Prostate gland (tissue), 2 donors: ENCODE data around the gene ARHGEF28. TPM values are rescaled to one million over a fixed set of nuclear protein-coding genes. Genes with fewer than 3 reads are reported as not detected.

Source experiments
- DNase-seq: peaks from one replicate; pipeline ENCODE4 v3.0.0-alpha.2; 2019; ENCODE audit warnings: low spot score
- H3K27ac ChIP-seq, 2 donors: fragments of 200-600 bp; sonication (generic); 2 replicates each; pipeline ENCODE4 v1.5.1; 2017 to 2019
- H3K27me3 ChIP-seq: fragments of 200-600 bp; sonication (generic); replicated peaks from 2 replicates; pipeline ENCODE4 v1.5.1; 2019; ENCODE audit not compliant: insufficient read depth
- H3K36me3 ChIP-seq, 2 donors: fragments of 200-600 bp; sonication (generic); 1 replicate in 1 of 2; 2 replicates in 1 of 2; pipeline versions ENCODE4 v1.5.1 to v1.8.1; 2017 to 2019
- H3K4me1 ChIP-seq: fragments of 200-600 bp; sonication (generic); replicated peaks from 2 replicates; pipeline ENCODE4 v1.5.1; 2019
- H3K4me3 ChIP-seq, 2 donors: fragments of 200-600 bp; sonication (generic); 2 replicates each; pipeline ENCODE4 v1.5.1; 2017 to 2019
- H3K9me3 ChIP-seq: fragments of 200-600 bp; sonication (generic); 2 replicates; pipeline ENCODE4 v1.5.1; 2017
- POLR2A ChIP-seq: fragments of 450-650 bp; IDR thresholded peaks from one replicate; pipeline ENCODE4 v1.6.1; 2016; ENCODE audit warnings: antibody characterized with exemption, mild to moderate bottlenecking
- POLR2AphosphoS5 ChIP-seq: sonication (generic); formaldehyde crosslinking; IDR thresholded peaks from one replicate; pipeline ENCODE4 v1.6.1; 2017; ENCODE audit warnings: antibody characterized with exemption
- WGBS: methylation state at CpG from one replicate; pipeline ENCODE4 v1.1.5; 2018; 5-methylcytosine and 5-hydroxymethylcytosine counted together
- intact Hi-C: fragments of 100-400 bp; cut with DNase I; formaldehyde crosslinking; loops from one replicate; pipeline ENCODE4 v1.14.2; 2022
- total RNA-seq, 2 donors: library from RNA; depleted of rRNA; stranded (reverse); fragments of >200 nt; gene quantifications; one replicate each; pipeline ENCODE4 v1.1.0, GENCODE V29; 2016
- TF ChIP-seq, protein P1 (sequence below), 4 experiments: fragments of 200-600 bp in 2 of 4; fragments of 450-650 bp in 2 of 4; sonication (generic) in 2 of 4; IDR thresholded peaks; 1 replicate in 3 of 4; 2 replicates in 1 of 4; pipeline ENCODE4 v1.5.1; 2016 to 2019; ENCODE audit warnings: antibody characterized with exemption in 4 of 4, mild to moderate bottlenecking in 2 of 4, moderate library complexity in 2 of 4

The ARHGEF28 gene
- total RNA-seq, 2 donors from 2014 or later, result 18.9 to 28.3 TPM

DNA sequence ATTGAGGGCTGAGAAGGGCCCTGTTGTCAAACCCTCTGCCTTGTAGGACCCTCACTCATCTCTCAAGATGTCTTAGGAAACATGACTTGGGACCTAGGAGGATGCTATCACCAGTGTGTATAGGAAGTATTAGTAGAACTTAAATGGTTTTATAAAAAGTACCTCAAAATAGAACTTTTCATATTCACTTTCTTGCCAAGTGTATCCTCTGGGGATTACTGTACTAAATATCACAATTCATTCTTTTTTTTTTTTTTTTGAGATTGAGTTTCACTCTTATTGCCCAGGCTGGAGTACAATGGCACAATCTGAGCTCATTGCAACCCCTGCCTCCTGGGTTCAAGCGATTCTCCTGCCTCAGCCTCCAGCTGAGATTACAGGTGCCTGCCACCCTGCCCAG lies 56.2 kb downstream of the ARHGEF28 start:
- intact Hi-C loops, result no loop called here
- Histone ChIP-seq H3K4me3 (no peak overlapping the region), H3K9me3 (no peaks in the 10 kb centered on the region), H3K27ac (no peak overlapping the region), H3K4me1 (no peaks in the 10 kb centered on the region), H3K27me3 (no peaks in the 10 kb centered on the region), H3K36me3 (no peaks in the 10 kb centered on the region)
- 84% methylated on average over 1 of the region's 1 CpG for WGBS
- TF ChIP-seq POLR2A, result no peak
- TF ChIP-seq, protein P1, sequence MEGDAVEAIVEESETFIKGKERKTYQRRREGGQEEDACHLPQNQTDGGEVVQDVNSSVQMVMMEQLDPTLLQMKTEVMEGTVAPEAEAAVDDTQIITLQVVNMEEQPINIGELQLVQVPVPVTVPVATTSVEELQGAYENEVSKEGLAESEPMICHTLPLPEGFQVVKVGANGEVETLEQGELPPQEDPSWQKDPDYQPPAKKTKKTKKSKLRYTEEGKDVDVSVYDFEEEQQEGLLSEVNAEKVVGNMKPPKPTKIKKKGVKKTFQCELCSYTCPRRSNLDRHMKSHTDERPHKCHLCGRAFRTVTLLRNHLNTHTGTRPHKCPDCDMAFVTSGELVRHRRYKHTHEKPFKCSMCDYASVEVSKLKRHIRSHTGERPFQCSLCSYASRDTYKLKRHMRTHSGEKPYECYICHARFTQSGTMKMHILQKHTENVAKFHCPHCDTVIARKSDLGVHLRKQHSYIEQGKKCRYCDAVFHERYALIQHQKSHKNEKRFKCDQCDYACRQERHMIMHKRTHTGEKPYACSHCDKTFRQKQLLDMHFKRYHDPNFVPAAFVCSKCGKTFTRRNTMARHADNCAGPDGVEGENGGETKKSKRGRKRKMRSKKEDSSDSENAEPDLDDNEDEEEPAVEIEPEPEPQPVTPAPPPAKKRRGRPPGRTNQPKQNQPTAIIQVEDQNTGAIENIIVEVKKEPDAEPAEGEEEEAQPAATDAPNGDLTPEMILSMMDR (IDR thresholded peaks at IDR 0.05), result no peak
- TF ChIP-seq POLR2AphosphoS5, result no peak
- DNase-seq, result no peak

DNA sequence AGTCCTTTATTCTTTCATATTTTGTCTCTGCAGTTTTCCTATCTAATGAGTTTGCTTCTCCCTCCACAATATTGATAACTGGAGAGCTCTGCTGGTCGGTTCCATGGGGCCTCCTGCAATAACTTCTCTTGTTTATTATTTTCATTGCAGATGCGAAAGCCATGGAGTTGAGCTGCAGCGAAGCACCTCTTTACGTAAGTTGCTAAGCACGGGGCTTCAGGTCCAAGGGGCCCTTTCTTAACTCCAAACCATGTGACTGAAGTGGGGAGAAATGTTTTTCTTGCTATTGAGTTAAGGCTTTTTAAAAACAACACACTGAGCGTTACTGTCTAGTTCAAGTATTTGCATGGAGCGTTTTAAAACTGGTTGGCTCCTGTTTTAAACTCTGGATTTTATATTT lies 58.7 kb downstream of the ARHGEF28 start:
- DNase-seq, result no peak
- 87% methylated on average over 7 of the region's 7 CpGs for WGBS
- intact Hi-C loops, result no loop called here
- no peaks in the 10 kb centered on the region for H3K4me1 ChIP-seq
- no peaks in the 10 kb centered on the region for H3K27me3 ChIP-seq
- H3K27ac ChIP-seq, result no peak overlapping the region
- no peaks in the 10 kb centered on the region for H3K9me3 ChIP-seq
- TF ChIP-seq, protein P1 (IDR thresholded peaks at IDR 0.05), result no peak
- TF ChIP-seq POLR2A (no peak), POLR2AphosphoS5 (no peak)
- H3K36me3 ChIP-seq, result no peaks in the 10 kb centered on the region
- H3K4me3 ChIP-seq, result no peak overlapping the region

DNA sequence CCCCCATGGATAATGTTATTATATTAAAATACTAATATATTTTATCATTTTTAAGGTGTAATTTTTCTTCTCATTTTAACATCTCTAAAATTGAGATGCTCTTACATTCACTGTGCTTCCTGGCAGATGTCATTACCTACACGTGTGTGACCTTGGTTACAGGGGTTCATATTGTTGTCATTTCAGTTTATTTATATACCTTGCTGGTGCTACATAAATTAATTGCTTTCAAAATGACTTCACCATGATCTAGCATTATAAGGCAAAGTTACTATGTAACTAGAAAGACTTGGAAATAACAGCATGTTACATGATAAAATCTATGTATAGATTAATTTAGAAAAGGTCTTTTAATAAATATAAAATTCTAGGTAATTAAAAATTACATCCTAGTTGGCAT lies 60.9 kb downstream of the ARHGEF28 start:
- WGBS, result 64% methylated on average over 1 of the region's 1 CpG
- intact Hi-C loops, result no loop called here

DNA sequence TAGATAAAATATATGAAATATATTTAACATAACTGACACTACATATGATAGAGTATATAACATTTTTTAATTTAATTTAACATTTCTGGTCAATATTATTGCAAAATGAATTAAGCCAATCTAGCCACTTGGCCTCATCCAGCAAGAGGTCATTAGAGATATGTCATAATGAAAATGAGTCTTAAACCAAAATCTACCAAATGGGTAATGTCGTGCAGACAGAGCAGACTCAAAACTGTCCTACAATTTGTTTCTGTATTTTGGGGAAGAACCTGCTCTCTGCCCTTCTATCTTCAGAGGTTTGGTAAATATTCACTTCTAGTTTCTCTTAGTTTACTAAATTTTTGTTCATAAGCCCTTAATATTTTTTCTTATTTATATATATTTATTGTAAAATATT lies 61.4 kb downstream of the ARHGEF28 start:
- intact Hi-C loops, result no loop called here
- DNase-seq, result no peak
- no peaks in the 10 kb centered on the region for H3K27me3 ChIP-seq
- TF ChIP-seq POLR2A, result no peak
- no peak overlapping the region for H3K27ac ChIP-seq
- H3K4me1 ChIP-seq, result no peaks in the 10 kb centered on the region
- no peaks in the 10 kb centered on the region for H3K9me3 ChIP-seq
- no peak overlapping the region for H3K4me3 ChIP-seq
- H3K36me3 ChIP-seq, result no peaks in the 10 kb centered on the region
- WGBS, result 89% methylated on average over 1 of the region's 1 CpG

More for the DNA sequence above, 60.9 kb downstream of the ARHGEF28 start:
- Histone ChIP-seq H3K27ac (no peak overlapping the region), H3K4me1 (no peaks in the 10 kb centered on the region), H3K9me3 (no peaks in the 10 kb centered on the region), H3K36me3 (no peaks in the 10 kb centered on the region), H3K27me3 (no peaks in the 10 kb centered on the region), H3K4me3 (no peak overlapping the region)
- DNase-seq, result no peak
- TF ChIP-seq POLR2A, result no peak
- TF ChIP-seq, protein P1 (IDR thresholded peaks at IDR 0.05), result no peak
- no peak for TF ChIP-seq POLR2AphosphoS5

DNA sequence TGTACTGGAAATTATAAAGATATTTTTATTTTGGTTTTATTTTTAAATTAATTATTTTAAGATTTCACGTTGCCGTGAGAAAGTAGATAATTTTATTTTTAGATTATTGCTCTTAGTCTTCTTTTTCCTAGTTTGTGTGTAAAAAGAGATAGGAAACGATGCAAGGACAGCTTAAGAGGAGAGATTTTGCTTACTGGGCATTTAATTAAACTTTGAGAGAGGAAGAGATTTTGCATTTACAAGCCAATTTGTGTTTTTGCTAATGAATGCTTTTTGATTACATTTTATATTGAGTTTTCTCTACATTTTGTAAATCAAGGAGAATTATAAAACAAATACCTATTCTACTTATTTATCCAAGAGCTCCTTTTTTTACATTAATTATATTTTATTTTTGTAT lies 64.0 kb downstream of the ARHGEF28 start:
- Histone ChIP-seq H3K27ac (no peak overlapping the region), H3K27me3 (no peaks in the 10 kb centered on the region), H3K9me3 (no peaks in the 10 kb centered on the region), H3K4me3 (no peak overlapping the region), H3K36me3 (no peaks in the 10 kb centered on the region), H3K4me1 (no peaks in the 10 kb centered on the region)
- no peak for TF ChIP-seq POLR2AphosphoS5
- TF ChIP-seq, protein P1 (IDR thresholded peaks at IDR 0.05), result no peak
- 93% methylated on average over 3 of the region's 3 CpGs for WGBS
- DNase-seq, result no peak
- intact Hi-C loops, result no loop called here
